Ovary (tissue), 3 donors: ENCODE data around the gene VAPA.

Experiments used
- EP300 ChIP-seq: sonication (generic); formaldehyde crosslinking; IDR thresholded peaks from one replicate; pipeline ENCODE4 v1.6.1; 2017; ENCODE audit warnings: antibody characterized with exemption
- POLR2A ChIP-seq: fragments of 450-650 bp; IDR thresholded peaks from one replicate; pipeline ENCODE4 v1.6.1; 2017; ENCODE audit warnings: antibody characterized with exemption, mild to moderate bottlenecking, moderate library complexity
- TF ChIP-seq, protein P1 (sequence below), 3 donors: fragments of 450-650 bp in 2 of 3; fragments of 200-600 bp in 1 of 3; IDR thresholded peaks; one replicate each; pipeline versions ENCODE4 v1.5.1 to v1.8.0; 2016 to 2022; ENCODE audit warnings: antibody characterized with exemption in 3 of 3, mild to moderate bottlenecking in 1 of 3
- donor health status: DM: no; HTN: no; CAD: no.

- TF ChIP-seq EP300 (no peak), POLR2A (no peak)
- TF ChIP-seq, protein P1, sequence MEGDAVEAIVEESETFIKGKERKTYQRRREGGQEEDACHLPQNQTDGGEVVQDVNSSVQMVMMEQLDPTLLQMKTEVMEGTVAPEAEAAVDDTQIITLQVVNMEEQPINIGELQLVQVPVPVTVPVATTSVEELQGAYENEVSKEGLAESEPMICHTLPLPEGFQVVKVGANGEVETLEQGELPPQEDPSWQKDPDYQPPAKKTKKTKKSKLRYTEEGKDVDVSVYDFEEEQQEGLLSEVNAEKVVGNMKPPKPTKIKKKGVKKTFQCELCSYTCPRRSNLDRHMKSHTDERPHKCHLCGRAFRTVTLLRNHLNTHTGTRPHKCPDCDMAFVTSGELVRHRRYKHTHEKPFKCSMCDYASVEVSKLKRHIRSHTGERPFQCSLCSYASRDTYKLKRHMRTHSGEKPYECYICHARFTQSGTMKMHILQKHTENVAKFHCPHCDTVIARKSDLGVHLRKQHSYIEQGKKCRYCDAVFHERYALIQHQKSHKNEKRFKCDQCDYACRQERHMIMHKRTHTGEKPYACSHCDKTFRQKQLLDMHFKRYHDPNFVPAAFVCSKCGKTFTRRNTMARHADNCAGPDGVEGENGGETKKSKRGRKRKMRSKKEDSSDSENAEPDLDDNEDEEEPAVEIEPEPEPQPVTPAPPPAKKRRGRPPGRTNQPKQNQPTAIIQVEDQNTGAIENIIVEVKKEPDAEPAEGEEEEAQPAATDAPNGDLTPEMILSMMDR (IDR thresholded peaks at IDR 0.05): peak; percentile 70 to 85 (median 85)
These were observed 57.6 kb downstream of the VAPA start for GRCh38 chr18:9971313-9971920.
